Stimulated activated CD8-positive, alpha-beta memory T cell treated with anti-CD3 and anti-CD28 coated beads, Interleukin-4, amount 100 ng/mL, for 1 hour (primary cell): ENCODE data around the gene POLA2.

Source experiments
- DNase-seq, 2 donors: peaks; one replicate each; pipeline ENCODE4 v3.0.0-alpha.2; 2020; ENCODE audit warnings: low read depth in 2 of 2, low spot score in 1 of 2

POLA2 gene

GRCh38 chr11:65305501-65306268 is 43.9 kb downstream of the POLA2 start:
- no peak for DNase-seq

GRCh38 chr11:65307298-65308229 is 45.8 kb downstream of the POLA2 start:
- DNase-seq: no peak

GRCh38 chr11:65308281-65308891 is 46.6 kb downstream of the POLA2 start:
- no peak for DNase-seq

GRCh38 chr11:65309006-65309405 is 47.2 kb downstream of the POLA2 start:
- DNase-seq: no peak

- no peak for DNase-seq
These were observed 48.5 kb downstream of the POLA2 start for GRCh38 chr11:65310215-65310614.

GRCh38 chr11:65310736-65311135 is 49.0 kb downstream of the POLA2 start:
- no peak for DNase-seq

GRCh38 chr11:65311170-65311678 is 49.5 kb downstream of the POLA2 start:
- DNase-seq: no peak

- DNase-seq: peak; percentile 44 to 66
These were observed 52.9 kb downstream of the POLA2 start, which contains the start of gene CDC42EP2 for GRCh38 chr11:65314501-65315203. CDC42EP2 (plus strand) TSS chr11:65314866; CDS start chr11:65320899, 6,033 bp downstream.

- DNase-seq: peak; percentile 63 to 64
These were observed 53.6 kb downstream of the POLA2 start for GRCh38 chr11:65315204-65315865.

GRCh38 chr11:65315866-65316226 is 54.1 kb downstream of the POLA2 start:
- DNase-seq: no peak

GRCh38 chr11:65316227-65317024 is 54.7 kb downstream of the POLA2 start:
- DNase-seq: no peak

- no peak for DNase-seq
These were observed 55.4 kb downstream of the POLA2 start for GRCh38 chr11:65317025-65317786.

- no peak for DNase-seq
These were observed 58.8 kb downstream of the POLA2 start for GRCh38 chr11:65320386-65321075.

- no peak for DNase-seq
These were observed 59.3 kb downstream of the POLA2 start for GRCh38 chr11:65321076-65321475.

- no peak for DNase-seq
These were observed 60.2 kb downstream of the POLA2 start for GRCh38 chr11:65321828-65322485.

GRCh38 chr11:65323813-65324212 is 62.1 kb downstream of the POLA2 start:
- no peak for DNase-seq

GRCh38 chr11:65325435-65325834 is 63.7 kb downstream of the POLA2 start:
- DNase-seq: no peak

GRCh38 chr11:65327021-65327420 is 65.3 kb downstream of the POLA2 start:
- no peak for DNase-seq
